Mesenteric fat pad (tissue), 1 donor: Measurements from ENCODE around the gene PAF1. TPM values are rescaled to one million over a fixed set of nuclear protein-coding genes. Genes with fewer than 3 reads are reported as not detected.

ENCODE experiments used
- DNase-seq: peaks from one replicate; pipeline ENCODE4 v3.0.0-alpha.2; 2020; ENCODE audit warnings: low spot score
- long read RNA-seq: library from polyadenylated mRNA; unstranded; transcript quantifications from one replicate; pipeline ENCODE4 v2.0.0, GENCODE V29; 2020
- total RNA-seq: library from RNA; stranded (reverse); fragmentation: NEBNext Ultra II Directional; extraction: Animal tissue kit (Norgen Biotek cat#: 25700); gene quantifications from one replicate; pipeline ENCODE4 v1.2.1, GENCODE V29; 2021
- donor health status: DM: yes; HTN: yes; CAD: no.

The PAF1 gene
- total RNA-seq: 29.7 TPM
- long read RNA-seq, transcript PAF1-201 (14 exons, 2,066 nt): major isoform, 137 of 169 reads
- long read RNA-seq, partial matches to known transcripts: 7 of 169 reads
- long read RNA-seq, other reads (novel, unspliced or antisense): 25 of 169 reads

- DNase-seq: peak; percentile 98
Measured at GRCh38 chr19:39390751-39391437, at the start of gene PAF1, which contains the start of gene MED29. PAF1 (minus strand) TSS chr19:39391106; CDS start chr19:39390864, 242 bp downstream. MED29 (plus strand) TSS chr19:39391378; CDS start chr19:39391423, 45 bp downstream.

GRCh38 chr19:39438270-39438934 lies 47.5 kb upstream of the PAF1 start:
- no peak for DNase-seq

DNA sequence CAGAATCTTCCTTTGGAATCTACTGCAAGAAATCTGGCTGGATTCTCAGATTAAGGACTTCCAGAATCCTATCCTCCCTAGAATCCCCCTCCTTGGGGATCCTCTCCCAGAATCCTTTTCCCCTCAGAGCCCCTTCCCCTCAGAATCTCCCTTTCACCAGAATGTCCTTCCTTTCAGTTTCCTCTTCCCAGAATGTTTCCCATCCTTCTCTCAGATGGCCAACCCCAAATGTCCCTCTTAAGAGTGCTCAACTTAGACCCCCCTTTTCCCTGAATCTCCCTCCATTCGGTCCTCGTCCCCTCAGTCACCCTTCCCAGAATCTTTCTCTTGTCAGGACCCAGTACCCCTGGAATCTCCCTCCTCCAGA lies 45.4 kb upstream of the PAF1 start:
- no peak for DNase-seq

GRCh38 chr19:39435499-39436349 lies 44.8 kb upstream of the PAF1 start, which contains the start of gene RPS16:
RPS16 (minus strand) TSS chr19:39435949; CDS start chr19:39435895, 54 bp downstream.
- peak; percentile 100 for DNase-seq

- no peak for DNase-seq
Measured at GRCh38 chr19:39434123-39435076, 43.5 kb upstream of the PAF1 start.

DNA sequence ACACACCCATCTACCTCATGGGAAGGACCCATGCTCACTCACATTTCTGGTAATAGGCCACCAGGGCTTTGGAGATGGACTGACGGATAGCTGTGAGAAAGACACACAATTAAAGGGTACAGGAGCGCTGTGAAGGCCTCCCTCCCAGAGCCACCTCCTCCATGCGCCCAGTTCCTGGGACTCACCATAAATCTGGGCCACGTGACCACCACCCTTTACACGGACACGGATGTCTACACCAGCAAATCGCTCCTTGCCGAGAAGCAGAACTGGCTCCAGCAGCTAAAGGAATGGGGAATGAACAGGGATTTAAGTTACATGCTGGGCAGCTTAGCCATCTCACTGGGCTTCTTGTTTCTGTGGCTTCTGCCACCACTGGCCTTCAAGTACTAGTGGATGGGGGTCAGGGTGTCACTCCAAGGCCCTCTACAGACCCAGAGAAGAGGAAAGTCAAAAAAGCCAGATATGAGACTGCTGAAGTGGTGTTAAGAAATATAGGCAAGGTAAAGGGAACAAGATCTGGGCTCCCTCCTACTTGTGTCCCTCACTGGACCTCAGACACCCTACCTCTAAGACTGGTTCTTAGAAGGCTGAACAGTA lies 42.7 kb upstream of the PAF1 start:
- no peak for DNase-seq

- no peak for DNase-seq
Measured at GRCh38 chr19:39432677-39433025, 41.7 kb upstream of the PAF1 start.

DNA sequence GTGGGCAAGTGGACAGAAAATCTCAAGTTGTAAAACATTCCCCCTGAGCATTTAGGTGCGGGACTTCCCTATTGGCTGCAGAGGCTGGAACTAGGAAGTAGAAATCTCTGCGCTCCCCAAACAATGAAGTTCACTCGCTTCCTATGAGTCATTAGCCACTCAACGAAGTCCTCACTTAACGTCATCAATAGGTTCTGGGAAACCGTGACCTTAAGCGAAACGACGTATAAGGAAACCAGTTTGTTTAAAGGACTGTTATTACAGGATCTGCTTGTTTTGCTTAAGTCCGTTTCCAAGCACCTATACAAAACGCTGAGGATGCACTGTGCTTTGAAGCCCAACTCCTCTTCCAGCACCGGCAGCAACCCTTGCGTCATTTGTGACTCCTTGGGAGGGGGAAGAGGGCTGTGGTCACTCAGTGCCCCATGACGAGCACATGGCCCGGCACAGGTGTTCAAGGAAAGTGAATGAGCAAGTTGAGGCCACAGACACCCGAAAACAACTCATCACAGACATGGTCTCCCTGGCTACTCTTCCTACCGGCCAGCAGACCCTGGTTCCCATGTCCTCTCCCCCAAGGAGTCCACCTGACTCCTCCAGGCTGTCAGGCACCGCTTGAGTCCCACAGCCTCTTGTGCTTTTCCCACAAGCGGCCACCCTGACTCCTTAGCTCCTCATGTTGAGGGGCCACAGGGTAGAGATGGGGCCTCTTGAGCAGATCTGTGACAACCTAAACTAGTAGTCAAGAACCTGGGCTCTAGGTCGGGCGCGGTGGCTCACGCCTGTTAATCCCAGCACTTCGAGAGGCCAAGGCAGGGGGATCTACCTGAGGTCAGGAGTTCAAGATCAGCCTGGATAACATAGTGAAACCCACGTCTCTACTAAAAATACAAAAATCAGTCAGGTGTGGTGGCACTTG lies 40.0 kb upstream of the PAF1 start:
- no peak for DNase-seq

GRCh38 chr19:39428283-39429112 lies 37.6 kb upstream of the PAF1 start:
- no peak for DNase-seq

DNA sequence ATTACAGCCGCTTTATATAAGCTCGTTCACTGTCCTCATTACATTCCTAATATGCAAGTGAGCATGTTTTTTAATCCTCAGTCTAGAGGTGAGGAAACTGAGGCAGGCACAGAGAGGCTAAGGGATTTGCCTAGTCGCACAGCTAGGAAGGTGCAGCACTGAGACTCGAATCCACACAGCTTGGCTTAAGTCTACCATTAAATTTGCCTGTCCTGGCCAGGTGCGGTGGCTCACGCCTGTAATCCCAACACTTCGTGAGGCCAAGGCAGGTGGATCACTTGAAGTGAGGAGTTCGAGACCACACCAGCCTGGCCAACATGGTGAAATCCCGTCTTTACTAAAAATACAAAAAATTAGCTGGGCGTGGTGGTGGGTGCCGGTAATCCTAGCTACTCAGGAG lies 36.8 kb upstream of the PAF1 start:
- DNase-seq: no peak

GRCh38 chr19:39426170-39426569 lies 35.3 kb upstream of the PAF1 start:
- no peak for DNase-seq

GRCh38 chr19:39425744-39426143 lies 34.8 kb upstream of the PAF1 start:
- no peak for DNase-seq

GRCh38 chr19:39424934-39425333 lies 34.0 kb upstream of the PAF1 start:
- DNase-seq: no peak

DNA sequence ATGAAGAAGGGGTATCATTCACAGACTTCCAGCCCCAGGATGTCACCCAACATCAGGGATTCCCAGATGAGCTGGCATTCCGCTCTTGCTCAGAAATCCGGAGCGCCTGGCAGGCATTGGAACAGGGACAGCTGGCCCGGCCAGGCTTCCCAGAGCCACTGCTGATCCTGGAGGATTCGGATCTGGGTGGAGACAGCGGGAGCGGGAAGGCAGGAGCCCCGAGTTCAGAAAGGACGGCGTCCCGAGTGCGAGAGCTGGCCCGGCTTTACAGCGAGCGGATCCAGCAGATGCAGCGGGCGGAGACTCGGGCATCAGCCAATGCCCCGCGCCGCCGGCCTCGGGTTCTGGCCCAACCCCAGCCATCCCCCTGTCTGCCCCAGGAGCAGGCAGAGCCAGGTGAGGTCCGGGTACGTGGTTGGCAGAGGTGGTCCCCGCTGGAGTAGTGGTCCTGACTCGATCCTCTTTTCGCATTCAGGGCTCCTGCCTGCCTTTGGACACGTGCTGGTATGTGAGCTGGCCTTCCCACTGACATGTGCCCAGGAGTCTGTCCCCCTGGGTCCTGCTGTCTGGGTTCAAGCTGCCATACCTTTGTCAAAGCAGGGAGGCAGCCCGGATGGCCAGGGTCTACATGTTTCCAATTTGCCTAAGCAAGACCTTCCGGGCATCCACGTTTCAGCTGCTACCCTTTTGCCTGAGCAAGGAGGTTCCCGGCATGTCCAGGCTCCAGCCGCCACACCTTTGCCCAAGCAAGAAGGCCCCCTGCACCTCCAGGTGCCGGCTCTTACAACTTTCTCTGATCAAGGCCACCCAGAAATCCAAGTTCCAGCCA lies 32.6 kb upstream of the PAF1 start:
- no peak for DNase-seq

GRCh38 chr19:39422020-39422419 lies 31.1 kb upstream of the PAF1 start:
- DNase-seq: no peak

DNA sequence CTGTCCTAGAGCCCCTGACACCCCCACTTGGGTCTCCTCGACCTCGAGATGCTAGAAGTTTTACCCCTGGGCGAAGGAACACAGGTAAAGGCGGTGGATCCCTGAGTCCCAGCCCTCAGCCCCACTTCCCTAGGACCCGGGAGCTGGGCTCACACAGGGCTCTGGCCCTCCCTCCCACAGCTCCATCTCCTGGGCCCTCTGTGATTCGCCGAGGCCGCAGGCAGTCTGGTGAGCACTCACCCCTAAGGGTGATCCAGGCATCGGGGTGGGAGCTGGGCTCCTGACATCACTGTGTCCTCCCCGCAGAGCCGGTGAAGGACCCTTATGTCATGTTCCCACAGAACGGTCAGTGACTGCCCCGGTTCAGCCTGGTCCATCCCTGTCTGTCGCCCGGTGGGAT lies 29.9 kb upstream of the PAF1 start:
- DNase-seq: no peak

- DNase-seq: no peak
Measured at GRCh38 chr19:39419003-39419402, 28.1 kb upstream of the PAF1 start.
